ENCODE results near the gene RBCK1.
"Not testable (repeated sequence)": the region's sequence is repeated elsewhere in the genome, so short reads cannot be mapped to it uniquely, and the experiment has no call there.

Gene RBCK1

DNA sequence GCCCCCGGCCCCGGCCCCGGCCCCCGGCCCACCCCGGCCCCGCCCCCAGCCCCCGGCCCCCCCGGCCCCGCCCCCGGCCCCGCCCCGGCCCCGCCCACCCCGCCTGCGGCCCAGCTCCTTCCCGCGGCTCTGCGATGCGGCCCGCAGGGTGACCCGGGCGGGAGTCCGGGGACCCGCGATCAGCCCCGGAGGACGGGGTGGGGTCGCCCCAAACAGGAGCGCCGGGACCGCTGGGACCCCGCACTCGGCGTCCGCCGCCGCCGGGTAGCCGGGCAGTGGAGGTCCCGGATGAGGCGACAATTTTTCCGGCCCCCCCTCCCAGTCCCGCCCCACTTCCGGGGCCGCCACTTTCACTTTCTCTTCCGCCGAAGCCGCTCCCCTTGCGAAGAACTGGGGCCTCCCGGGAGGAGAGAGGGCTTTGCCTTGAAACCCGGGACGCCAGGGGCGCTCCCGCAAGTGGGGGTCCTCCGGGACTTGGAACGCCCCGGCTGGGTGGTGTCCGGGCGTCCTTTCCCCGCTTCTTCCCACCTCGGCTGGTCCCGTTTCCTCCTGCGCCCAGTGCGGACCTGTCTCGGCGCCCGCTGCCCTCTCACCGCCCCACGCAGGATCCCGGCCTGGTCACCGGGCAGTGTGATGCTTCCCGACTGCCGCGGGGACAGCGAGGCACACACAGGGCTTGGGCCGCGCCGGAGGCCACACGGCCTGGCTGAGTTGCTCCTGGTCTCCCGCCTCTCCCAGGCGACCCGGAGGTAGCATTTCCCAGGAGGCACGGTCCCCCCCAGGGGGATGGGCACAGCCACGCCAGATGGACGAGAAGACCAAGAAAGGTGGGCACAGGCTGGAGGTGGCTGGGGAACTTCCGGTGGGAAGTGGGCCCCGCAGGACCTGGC is at the start of gene RBCK1:
Gene RBCK1 (plus strand): TSS at position 347 of the 890 bp plus-strand sequence. CDS start 459 bp downstream, at position 806.
- peak; percentile 86 for DNase-seq

DNA sequence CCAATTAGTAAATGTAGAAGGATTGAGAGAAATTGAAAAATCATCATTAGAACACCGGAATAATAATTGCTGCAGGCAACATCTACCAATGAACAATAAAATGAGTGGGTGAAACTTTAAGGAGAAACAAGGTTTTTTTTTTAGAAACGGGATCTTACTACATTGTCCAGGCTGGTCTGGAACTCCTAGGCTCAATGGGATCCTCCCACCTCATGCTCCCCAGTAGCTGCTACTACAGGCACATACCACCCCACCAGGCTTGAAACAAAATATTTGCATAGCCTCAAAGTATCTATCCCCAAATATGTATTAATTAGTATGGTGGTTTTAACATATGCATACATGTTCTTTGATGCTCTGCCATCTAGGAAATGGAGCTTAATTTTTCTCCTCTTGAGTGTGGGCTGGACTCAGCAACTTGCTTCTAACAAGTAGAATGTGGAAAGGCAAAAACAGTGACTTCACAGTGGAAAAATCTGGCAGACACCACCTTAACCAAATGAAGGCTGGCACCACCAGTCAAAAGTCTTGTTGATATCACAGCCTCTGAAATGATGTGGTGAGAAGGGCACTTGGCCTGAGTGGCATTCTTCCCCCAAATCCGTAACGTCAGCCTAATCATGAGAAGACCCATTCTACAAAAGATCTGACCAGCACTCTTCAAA is 49.1 kb upstream of the RBCK1 start:
- DNase-seq = no peak

DNA sequence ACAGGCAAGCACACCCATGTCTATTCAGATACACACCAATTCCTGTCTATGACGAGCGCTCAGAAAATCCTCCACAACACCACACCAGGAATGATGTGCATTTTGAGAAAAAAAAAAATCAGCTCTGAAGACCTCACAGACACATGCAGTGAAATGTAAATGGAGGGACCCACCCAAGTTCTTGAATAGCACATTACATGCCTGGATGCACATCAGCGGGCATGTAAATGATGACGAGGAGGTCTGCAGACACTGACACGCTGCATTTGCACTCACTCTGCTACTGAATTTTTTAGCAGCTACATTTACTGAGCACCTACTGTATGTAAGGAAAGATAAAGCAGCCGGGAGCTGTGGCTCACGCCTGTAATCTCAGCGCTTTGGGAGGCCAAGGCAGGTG is 46.5 kb upstream of the RBCK1 start:
- DNase-seq = no peak

DNA sequence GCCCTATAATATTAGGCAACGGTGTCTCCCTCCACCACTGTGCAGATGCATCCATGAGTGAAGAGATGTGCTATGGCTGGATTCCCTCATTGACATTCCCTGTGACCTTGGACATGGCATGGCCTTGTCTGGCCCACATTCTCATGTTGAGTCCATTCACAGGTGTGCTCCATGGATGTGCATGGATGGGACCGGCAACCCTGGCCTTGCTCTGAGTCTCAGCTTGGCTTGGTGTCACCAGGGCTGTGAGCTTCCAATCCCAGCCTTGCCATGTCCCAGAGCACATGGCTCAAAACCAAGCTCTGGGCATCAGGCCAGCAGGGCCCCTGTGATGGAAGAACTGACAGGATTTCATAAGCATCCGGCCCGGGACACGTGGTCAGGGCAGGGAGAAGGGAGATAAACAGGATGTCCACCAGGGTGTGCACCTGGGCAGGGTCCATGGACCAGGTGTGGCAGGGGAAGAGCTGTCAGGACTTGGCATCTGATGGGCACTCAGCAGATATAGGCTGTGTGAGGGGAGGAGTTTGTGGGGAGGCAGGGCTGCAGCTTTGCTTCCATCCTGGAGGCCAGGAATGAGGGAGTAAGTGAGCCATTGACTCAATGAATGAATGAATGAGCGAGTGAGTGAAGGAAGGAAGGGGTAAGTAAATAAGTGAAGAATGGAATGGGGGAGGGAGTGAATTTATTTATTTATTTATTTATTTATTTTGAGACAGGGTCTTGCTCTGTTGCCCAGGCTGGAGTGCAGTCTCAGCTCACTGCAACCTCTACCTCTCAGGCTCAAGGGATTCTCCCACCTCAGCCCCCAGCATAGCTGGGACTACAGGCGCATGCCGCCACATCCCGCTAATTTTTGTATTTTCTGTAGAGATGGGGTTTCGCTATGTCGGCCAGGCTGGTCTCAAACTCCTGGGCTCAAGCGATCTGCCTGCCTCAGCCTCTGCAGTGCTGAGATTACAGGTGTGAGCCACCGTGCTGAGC is 45.5 kb upstream of the RBCK1 start:
- DNase-seq = peak; percentile 94

DNA sequence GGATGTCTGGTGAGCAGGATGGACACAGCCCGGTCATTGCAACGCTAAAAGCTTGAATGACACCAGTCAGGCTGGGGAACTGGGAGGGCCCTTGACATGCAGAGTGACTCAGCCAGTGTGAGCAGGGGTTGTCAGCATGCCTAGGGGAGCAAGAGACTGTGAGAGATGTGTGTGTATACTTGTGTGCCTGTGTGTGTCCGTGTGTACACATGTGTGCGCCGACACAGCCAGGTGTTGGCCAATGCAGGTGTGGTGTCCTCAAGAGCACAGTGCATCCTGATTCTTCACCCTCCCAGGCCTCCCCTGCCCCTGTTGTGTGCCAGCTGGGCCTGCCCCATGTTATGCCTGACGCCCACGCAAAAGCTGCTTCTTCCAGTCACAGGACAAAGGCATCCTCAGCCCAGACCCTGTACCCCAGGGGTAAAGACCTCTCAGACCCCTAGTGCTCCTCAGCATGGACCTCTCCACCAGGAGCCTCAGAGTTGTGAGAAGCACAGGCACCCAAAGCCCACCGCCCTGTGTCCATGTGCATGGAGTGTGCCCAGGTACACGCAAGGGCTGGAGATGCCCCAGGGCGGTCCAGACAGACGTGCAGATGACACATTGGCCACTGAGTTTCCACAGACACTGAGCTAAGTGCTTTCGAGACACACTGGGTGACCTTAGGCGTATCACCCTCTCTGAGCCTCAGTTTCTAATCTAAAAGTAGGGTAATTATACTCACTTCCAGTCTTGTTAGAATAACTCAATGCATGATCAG is 44.6 kb upstream of the RBCK1 start:
- peak; percentile 58 for DNase-seq

DNA sequence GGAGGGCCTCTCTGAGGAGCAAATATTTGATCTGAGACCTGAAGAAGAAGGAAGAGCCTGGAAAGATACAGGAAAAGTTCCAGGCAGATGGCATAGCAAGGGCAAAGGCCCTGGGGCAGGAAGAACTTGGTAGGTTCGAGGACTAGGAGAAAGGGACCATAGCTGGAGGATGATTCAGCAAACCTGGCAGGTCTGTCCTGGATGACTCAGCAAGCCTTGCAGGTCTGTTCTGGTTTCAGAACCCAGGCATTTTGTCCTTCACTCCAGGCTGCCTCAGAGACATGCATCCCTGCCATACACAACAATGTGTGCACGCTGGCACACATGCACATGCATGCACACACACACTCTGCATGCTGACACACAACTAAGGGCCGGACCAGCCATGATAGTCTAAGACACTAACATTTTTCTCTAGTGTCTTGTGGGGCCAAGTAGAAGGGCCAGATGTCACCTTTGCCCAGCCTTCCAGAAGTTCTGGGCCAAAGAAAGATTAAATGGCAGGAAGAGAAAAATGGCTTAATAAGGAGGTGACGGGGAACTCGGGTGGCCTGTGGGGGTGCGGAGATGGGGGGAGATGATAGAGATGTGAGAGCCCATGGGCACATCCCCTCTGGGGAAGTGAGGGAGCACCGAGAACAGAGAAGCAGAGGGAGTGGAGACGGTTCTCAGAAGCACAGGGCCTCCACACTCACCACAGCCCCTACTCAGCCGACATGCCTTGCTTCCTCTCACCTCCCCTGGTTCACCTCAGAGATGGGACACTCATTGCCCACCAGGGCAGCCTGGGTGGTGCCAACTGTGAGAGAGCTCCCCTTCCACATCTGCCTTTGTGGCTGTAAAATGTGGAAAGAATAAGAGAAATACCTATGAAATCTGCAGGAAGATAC is 42.9 kb upstream of the RBCK1 start:
- peak; percentile 59 for DNase-seq

DNA sequence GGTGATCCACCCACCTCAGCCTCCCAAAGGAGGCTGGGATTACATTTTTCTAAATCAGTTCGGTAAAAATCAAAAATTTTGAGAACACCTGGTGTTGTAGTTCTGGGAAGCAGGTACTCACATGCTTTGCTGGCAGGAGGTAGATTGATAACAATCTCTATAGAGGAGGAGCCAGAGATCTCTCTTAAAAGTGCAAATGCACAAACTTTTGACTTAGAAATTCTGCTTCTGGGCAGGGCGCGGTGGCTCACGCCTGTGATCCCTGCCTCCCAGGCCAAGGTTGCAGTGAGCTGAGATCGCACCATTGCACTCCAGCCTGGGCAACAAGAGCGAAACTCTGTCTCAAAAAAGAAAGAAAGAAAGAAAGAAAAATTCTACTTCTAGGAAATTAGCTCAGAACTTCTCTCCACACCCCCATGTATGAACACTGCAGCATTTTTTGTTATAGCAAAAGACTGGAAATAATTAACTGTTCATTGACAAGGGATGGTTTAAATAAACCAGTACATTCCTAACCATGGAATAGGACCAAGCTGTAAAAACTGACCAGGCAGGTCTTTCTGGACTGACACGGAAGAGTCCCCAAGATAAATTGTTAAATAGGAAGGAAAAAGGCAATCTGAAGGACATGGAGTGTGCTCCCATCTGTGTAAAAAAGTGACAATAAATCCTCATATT is 41.9 kb upstream of the RBCK1 start:
- no peak for DNase-seq

DNA sequence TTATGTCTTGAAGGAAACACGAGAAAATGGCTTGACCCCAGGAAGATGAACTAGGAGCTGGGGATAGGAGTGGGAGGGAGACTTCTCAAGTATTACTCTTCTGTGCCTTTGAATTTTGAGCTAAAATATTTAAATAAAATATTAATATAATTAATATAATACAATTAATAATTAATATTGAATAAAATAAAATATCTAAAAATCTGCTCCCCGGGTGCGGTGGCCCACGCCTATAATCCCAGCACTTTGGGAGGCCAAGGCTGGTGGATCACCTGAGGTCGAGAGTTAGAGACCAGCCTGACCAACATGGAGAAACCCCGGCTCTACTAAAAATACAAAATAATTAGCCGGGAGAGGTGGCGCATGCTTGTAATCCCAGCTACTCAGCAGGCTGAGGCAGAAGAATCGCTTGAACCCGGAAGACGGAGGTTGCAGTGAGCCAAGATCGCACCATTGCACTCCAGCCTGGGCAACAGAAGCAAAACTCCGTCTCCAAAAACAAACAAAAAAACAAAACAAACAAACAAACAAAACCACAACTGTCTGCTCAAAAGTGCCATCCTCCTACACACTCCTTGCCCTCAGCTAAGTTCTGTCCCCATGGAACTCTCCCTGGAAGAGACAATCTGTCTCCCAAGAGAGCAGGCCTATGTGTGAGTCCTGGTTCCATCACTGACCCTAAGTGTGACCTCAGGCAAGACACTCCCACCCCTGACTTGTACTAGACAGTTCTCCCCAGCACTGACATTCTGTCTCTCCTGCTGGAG is 41.2 kb upstream of the RBCK1 start:
- no peak for DNase-seq

DNA sequence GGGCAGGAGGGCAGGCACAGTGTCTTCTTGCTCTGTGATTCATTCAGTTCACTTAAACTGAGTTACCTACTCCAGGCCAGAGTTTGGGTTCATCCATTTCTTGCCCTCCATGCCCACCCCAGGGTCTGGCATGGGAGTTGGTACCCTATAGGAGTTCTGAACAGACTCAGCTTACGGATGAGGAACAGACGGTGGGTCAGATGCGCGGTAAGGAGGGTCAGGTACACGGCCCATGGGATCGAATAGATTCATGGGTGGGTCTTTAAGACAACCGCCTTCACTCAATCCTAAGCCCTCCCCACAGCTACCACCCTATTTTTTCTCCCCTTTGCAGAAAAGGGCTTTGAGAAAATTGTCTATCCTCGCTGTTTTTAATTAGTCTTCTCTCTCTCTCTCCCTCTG is 40.6 kb upstream of the RBCK1 start:
- DNase-seq = no peak

DNA sequence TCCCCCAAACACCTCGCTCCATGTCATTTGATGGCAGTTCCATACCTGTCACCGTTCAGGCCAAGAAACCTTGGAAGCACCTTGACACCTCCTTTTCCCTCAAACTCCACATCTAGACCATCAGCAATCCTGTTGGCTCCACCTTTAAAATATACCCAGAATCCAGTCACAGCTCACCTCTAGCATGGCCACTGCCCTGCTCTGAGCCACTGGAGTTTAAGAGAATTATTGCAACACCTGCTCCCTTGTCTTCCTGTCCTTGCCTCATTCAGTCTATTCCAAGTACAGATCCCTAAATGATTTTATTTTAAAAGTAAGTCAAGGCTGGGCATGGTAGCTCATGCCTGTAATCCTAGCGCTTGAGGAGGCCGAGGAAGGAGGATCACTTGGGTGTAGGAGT is 39.2 kb upstream of the RBCK1 start:
- DNase-seq = no peak

DNA sequence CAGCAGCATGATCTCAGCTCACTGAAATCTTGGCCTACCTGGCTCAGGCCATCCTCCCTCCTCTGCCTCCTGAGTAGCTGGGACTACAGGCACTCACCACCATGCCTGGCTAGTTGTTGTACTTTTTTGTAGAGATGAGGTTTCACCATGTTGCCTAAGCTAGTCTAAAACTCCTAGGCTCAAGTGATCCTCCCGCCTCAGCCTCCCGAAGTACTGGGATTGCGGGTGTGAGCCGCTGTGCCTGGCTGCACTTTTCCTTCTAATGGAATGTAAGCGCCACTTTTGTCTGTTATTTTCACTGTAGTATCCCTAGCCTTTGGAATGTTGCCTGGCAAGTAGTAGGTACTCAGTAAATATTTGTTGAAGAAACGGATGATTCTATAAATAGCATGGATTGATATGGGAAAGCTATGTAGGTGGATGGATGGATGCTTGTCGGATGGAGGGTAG is 37.9 kb upstream of the RBCK1 start:
- DNase-seq = no peak

DNA sequence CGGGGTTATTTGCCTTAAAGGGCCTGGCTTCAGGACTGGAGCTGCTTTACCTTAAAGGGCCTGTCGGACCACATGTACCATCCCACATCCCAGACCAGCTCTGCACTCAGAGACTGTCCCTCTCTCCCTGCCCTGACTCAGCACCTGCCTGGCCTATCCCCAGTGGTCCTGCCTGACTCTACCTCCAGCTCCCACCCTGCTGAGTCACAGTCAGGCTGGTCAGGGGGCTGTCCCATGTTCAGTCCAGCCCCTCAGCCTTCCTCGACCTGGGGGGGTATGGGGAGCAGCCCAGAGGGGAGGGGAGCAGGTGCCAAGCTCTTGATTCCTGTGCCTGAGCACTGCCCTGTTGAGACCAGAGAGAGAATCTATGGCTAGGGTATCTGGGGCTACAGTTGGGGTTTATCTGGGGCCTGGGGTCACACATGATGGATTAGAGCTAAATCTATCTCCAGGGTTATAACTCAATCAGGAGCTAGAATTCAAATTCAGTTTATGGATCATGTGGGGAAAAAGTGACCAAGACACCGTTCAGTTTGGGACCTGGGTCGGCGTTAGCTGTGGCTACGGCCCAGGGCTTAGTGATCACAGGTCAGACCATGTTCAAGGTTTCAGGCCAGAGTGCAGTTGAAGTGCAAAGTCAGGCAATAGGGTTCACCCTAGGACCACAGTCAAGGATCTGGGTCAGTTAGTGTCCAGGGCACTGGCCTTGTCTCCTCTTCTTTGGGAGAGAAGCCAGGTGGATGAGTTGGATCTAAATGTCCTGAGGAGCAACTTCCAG is 36.9 kb upstream of the RBCK1 start:
- DNase-seq = no peak

DNA sequence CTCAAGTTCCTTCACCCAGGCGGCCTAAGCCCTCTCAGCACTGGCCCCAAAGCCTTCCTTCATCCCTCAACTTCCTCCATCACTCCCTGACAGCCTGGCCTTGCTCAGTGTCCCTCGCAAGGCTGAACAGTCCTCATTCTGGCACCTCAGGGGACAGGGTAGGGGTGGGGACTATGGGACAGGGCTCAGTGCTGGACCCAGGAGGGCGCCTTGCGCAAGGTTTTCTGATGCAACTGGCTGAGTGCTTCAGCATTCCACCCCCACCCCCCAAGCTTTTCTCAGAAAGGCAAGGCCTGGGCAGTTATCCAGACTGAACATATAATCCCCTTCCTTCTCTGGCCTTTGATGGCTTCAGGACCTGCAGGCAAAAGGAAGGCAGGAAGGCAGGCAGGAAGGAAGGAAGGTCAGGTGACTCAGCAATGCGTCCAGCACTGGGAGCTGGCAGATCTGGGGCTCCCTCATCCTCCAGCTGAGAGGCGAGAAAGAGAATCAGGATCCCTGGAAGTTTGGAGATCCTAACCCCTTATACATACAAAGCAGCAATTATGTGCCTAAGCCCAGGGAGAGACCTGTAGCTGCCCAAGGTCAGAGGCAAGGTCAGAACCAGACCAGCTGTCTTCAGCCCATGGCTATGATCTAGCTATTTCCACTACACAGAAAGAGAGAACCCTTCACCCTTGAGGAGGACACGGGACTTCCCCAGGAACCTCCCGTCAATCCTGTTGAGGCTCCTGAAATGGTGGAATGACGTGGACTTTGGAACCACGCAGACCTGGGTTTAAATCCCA is 36.1 kb upstream of the RBCK1 start:
- DNase-seq = peak; percentile 94

DNA sequence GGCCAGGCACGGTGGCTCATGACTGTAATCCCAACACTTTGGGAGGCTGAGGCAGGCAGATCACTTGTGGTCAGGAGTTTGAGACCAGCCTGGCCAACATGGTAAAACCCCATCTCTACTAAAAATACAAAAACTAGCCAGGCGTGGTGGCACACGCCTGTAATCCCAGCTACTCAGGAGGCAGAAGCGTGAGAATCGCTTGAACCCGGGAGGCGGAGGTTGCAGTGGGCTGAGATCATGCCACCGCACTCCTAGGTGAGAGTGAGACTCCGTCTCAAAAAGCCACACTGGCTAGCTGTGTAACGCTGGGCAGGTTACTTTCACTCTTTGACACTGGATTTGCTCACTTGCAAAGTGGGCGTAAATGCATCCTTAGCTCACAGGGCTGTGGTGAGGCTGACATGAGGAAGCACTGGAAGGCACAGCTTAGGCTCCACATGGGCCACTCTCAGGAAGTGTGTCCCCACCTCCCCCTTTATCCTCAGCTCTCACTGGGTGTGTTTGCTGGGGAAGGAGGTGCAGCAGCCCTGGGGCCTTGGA is 35.5 kb upstream of the RBCK1 start:
- DNase-seq = not testable (repeated sequence)

DNA sequence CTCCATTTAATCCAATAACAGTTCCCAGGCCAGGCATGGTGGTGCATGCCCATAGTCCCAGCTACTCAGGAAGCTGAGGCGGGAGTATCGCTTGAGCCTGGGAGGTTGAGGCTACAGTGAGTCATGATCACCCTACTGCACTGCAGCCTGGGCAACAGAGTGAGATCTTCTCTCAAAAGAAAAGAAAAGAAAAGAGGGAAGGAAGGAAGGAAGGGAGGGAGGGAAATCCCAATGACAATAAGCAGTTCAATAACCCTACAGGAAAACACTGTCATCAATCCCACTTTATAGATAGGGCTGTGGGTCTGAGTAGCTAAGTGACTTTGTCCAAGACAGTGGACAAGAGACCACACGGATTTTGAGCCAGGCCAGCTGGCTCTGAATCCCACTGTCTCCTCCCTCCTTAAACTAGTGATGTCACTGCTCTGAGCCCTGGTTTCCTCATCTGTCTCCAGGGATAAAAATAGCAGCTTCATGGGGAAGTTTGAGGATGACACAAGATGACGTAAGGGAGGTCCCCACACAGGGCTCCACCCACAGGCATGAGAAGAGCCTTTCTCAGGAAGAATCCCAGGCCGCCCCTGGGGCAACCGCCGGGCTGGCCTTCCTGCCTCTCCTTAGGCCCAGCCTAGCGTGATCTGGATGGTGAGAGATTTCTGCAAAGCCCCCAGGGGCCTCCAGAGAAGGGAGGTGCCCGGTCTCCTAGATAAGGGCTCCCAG is 34.8 kb upstream of the RBCK1 start:
- DNase-seq = peak; percentile 87

DNA sequence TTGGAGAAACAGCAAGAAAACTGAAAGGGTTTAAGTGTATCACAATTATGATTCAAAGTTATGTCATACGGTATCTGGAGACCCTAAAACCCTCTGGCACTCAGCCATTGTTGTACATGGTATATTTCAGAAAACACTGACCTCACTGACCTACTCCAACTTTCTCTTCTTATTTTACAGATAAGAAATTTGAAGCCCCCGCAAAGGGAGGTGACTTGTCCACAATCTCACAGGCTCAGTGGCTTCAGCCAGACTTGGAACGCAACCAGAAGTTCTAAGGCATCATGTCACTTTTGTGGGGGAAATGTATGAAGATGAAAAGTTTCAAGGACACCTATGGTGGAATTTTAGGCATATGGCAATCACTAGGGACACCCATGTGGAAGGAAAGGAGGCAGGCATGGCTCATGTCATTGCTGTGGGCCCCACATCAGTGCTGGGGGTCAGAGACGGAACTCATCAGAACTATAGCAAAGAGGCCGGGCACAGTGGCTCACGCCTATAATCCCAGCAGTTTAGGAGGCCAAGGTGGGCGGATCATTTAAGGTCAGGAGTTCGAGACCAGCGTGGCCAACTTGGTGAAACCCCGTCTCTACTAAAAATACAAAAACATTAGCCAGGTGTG is 32.7 kb upstream of the RBCK1 start:
- DNase-seq = no peak

DNA sequence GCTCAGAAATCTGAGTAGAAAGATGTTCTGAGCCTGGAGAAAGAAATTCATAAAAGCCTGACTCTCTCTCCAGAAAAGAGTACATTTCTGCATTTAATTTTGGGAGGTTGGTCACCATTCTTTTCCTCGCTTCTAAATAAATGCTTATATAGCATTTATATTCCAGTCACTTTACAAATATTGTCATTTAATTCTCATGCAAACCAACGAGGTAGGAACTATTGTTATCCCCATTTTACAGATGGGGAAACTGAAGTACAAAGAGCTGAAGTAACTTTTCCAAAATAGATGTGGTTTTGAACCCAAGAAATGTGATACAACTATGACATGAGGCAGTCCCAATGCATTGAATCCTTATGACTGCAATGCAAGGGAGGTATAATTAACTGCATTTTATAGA is 32.0 kb upstream of the RBCK1 start:
- no peak for DNase-seq
